Fibroblast of mammary gland (primary cell): Measurements from ENCODE around the gene DCHS2.
A peak's percentile ranks its signal among the peaks of the same experiment; 100 is the strongest.

Source experiments
- DNase-seq: peaks from one replicate; pipeline ENCODE4 v3.0.0-alpha.2; 2010; ENCODE audit warnings: low read depth
- H3K4me3 ChIP-seq: 2 replicates; pipeline ENCODE4 v1.5.1; 2011; ENCODE audit warnings: low read depth, mild to moderate bottlenecking, low read length, moderate library complexity; ENCODE audit not compliant: control insufficient read depth
- CTCF ChIP-seq: conservative IDR thresholded peaks from 2 replicates; pipeline ENCODE4 v1.5.1; 2011; ENCODE audit warnings: low read depth, low read length, inconsistent platforms; ENCODE audit not compliant: control insufficient read depth, insufficient read depth

The DCHS2 gene

GRCh38 chr4:154313004-154313585, 178.5 kb downstream of the DCHS2 start:
- TF ChIP-seq CTCF = no peak
- peak; percentile 72 for DNase-seq
- no peak overlapping the region for H3K4me3 ChIP-seq

- DNase-seq = no peak
- TF ChIP-seq CTCF = no peak
- H3K4me3 ChIP-seq = no peak overlapping the region
Measured at GRCh38 chr4:154312246-154312645, 179.4 kb downstream of the DCHS2 start.

GRCh38 chr4:154310578-154310977, 181.0 kb downstream of the DCHS2 start:
- no peak for TF ChIP-seq CTCF
- no peak overlapping the region for H3K4me3 ChIP-seq
- DNase-seq = no peak

- no peak for TF ChIP-seq CTCF
- no peak overlapping the region for H3K4me3 ChIP-seq
- no peak for DNase-seq
Measured at GRCh38 chr4:154308207-154308606, 183.4 kb downstream of the DCHS2 start.

GRCh38 chr4:154307451-154307850, 184.1 kb downstream of the DCHS2 start:
- no peak for DNase-seq
- no peak overlapping the region for H3K4me3 ChIP-seq
- TF ChIP-seq CTCF = no peak

- DNase-seq = peak; percentile 19
- no peak overlapping the region for H3K4me3 ChIP-seq
- no peak for TF ChIP-seq CTCF
Measured at GRCh38 chr4:154305616-154306015, 186.0 kb downstream of the DCHS2 start.

- TF ChIP-seq CTCF = no peak
- no peak overlapping the region for H3K4me3 ChIP-seq
- DNase-seq = no peak
Measured at GRCh38 chr4:154304679-154305078, 186.9 kb downstream of the DCHS2 start.
